Measurements from ENCODE around the gene CLEC3B.

- TF ChIP-seq CTCF (conservative IDR thresholded peaks at IDR 0.05) (no peak), EZH2 (IDR thresholded peaks at IDR 0.05; ENCODE audit: low read depth) (no peak)
Measured at GRCh38 chr3:44981751-44982150, 44.4 kb upstream of the CLEC3B start.

Measured in PC-9 (cell line).